Measurements from ENCODE around the gene ANTXRL.

- TF ChIP-seq CTCF (IDR thresholded peaks at IDR 0.05): no peak
- TF ChIP-seq EP300 (IDR thresholded peaks at IDR 0.05): no peak
- TF ChIP-seq POLR2A (IDR thresholded peaks at IDR 0.05): no peak
Measured at GRCh38 chr10:46239247-46239646, 47.5 kb upstream of the ANTXRL start.

Data from tibial nerve (tissue), 4 donors.